Left ventricle myocardium inferior (tissue), 1 donor: ENCODE measurements around the gene CLK4. TPM values are rescaled to one million over a fixed set of nuclear protein-coding genes. Genes with fewer than 3 reads are reported as not detected.

Experiments used
- DNase-seq: peaks from one replicate; pipeline ENCODE4 v3.0.0-alpha.2; 2020
- H3K27ac ChIP-seq: fragments of 200-600 bp; replicated peaks from 2 replicates; pipeline ENCODE4 v1.8.0; 2021
- H3K27me3 ChIP-seq: fragments of 200-600 bp; 2 replicates; pipeline ENCODE4 v1.8.0; 2021; ENCODE audit warnings: low read depth
- H3K36me3 ChIP-seq: fragments of 200-600 bp; 2 replicates; pipeline ENCODE4 v1.8.0; 2021
- H3K4me1 ChIP-seq: fragments of 200-600 bp; 2 replicates; pipeline ENCODE4 v1.8.0; 2021
- H3K4me3 ChIP-seq: fragments of 200-600 bp; 2 replicates; pipeline ENCODE4 v1.8.0; 2021; ENCODE audit warnings: mild to moderate bottlenecking, moderate library complexity
- H3K9me3 ChIP-seq: fragments of 200-600 bp; replicated peaks from 2 replicates; pipeline ENCODE4 v1.8.0; 2021
- intact Hi-C: fragments of 100-400 bp; cut with micrococcal nuclease; formaldehyde crosslinking; loops from one replicate; pipeline ENCODE4 v1.11.0; 2022
- total RNA-seq: library from RNA; stranded (reverse); fragmentation: NEBNext Ultra II Directional; extraction: Animal tissue kit (Norgen Biotek cat#: 25700); gene quantifications from one replicate; pipeline ENCODE4 v1.2.1, GENCODE V29; 2021
- TF ChIP-seq, protein P1 (sequence below): fragments of 200-600 bp; IDR thresholded peaks from 2 replicates; pipeline ENCODE4 v1.8.0; 2021; ENCODE audit warnings: antibody characterized with exemption, mild to moderate bottlenecking, borderline replicate concordance
- donor health status: DM: no; HTN: yes; CAD: no; lungs with severe emphysema.

The CLK4 gene
- total RNA-seq, 1 donor from 2014 or later: 20.0 TPM

DNA sequence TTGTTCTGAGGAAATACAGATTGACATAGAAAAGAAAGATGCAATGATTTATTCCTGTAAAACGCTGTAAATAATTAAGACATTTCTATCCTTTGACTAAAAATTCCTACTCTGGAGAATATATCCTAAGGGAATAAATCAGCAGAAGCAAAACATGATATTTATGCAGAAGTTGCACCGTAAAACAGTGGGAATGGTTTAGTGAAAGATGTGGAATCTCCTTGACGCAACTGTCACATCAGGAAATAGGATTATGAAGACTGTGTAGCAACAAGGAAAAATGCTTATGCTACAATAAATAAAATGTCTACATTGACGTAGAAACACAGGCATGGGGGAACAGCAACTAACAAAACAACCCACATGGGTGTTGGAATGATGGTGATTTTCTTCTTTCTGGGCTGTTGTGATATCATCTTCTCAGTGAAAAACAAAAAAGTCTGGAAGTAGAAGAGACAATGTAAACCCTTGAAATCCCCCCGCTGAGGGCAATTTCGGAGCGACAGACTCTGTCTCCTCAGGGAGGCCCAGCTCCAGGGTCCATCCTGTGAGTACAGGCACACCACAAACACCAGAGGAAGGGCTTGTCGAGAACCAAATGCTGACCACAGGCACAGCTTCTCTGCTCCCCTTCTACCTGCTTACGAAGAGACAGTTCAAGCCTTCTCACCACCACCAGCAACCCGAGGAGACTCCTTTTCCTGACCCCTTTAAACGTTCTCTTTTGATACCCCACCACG, 61.9 kb downstream of the CLK4 start:
- H3K9me3 ChIP-seq: no peaks in the 10 kb centered on the region
- no peak overlapping the region for H3K27ac ChIP-seq
- H3K4me3 ChIP-seq: no peak overlapping the region
- TF ChIP-seq, protein P1, sequence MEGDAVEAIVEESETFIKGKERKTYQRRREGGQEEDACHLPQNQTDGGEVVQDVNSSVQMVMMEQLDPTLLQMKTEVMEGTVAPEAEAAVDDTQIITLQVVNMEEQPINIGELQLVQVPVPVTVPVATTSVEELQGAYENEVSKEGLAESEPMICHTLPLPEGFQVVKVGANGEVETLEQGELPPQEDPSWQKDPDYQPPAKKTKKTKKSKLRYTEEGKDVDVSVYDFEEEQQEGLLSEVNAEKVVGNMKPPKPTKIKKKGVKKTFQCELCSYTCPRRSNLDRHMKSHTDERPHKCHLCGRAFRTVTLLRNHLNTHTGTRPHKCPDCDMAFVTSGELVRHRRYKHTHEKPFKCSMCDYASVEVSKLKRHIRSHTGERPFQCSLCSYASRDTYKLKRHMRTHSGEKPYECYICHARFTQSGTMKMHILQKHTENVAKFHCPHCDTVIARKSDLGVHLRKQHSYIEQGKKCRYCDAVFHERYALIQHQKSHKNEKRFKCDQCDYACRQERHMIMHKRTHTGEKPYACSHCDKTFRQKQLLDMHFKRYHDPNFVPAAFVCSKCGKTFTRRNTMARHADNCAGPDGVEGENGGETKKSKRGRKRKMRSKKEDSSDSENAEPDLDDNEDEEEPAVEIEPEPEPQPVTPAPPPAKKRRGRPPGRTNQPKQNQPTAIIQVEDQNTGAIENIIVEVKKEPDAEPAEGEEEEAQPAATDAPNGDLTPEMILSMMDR: no peak
- H3K4me1 ChIP-seq: no peaks in the 10 kb centered on the region
- no peak for DNase-seq
- H3K27me3 ChIP-seq: peaks cover 5% of the 10 kb centered on the region
- no peaks in the 10 kb centered on the region for H3K36me3 ChIP-seq
- intact Hi-C loops: no loop called here

DNA sequence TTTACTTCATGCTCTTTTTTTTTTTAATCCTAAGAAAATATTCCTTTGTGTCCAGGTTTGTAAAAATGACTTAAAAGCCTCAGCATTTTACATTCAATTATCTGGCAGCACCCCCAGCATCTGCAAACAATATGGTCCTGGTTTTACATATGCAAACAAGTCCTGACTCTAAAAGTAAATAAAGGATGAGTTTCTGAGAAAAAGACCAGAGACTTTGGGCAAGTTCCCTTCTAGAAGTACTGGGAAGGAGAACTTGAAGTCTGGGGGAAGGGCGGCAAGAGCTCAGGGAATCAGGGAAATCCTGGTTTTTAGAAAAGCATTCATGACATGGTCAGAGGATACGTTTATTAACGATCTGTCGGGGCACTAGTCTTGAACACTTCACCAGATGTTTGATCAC, 62.5 kb downstream of the CLK4 start:
- no peaks in the 10 kb centered on the region for H3K4me1 ChIP-seq
- DNase-seq: no peak
- no peaks in the 10 kb centered on the region for H3K36me3 ChIP-seq
- no peaks in the 10 kb centered on the region for H3K9me3 ChIP-seq
- peaks cover 5% of the 10 kb centered on the region for H3K27me3 ChIP-seq
- TF ChIP-seq, protein P1: no peak
- intact Hi-C loops: no loop called here
- no peak overlapping the region for H3K27ac ChIP-seq
- H3K4me3 ChIP-seq: no peak overlapping the region

- Histone ChIP-seq H3K4me1 (no peaks in the 10 kb centered on the region), H3K27me3 (peaks cover 5% of the 10 kb centered on the region), H3K36me3 (no peaks in the 10 kb centered on the region), H3K4me3 (no peak overlapping the region), H3K9me3 (no peaks in the 10 kb centered on the region), H3K27ac (no peak overlapping the region)
- TF ChIP-seq, protein P1: no peak
- intact Hi-C loops: no loop called here
- no peak for DNase-seq
These were observed 63.2 kb downstream of the CLK4 start for GRCh38 chr5:178563621-178564020.

DNA sequence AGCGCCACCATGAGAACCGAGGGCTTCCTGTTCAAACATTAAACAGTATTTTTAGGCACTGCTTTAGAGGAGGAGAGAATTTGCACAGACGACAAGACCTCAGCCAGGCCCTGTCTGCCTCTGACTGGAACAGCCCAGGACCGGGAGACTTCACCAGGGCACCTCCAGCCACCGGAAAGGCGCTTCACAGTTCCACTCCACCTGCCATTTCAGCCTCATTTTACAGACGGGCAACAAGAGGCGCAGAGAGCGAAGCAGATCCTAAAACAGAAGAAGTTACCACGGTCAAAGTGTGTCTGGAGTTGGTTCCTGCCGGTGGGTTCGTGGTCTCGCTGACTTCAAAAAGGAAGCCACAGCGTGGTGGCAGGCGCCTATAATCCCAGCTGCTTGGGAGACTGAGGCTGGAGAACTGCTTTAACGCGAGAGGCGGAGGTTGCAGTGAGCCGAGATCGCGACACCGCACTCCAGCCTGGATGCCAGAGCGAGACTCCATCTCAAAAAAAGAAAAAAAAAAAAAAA, 65.0 kb downstream of the CLK4 start:
- Histone ChIP-seq H3K4me3 (no peak overlapping the region), H3K9me3 (no peaks in the 10 kb centered on the region), H3K27me3 (peaks cover 5% of the 10 kb centered on the region), H3K27ac (no peak overlapping the region), H3K4me1 (no peaks in the 10 kb centered on the region), H3K36me3 (no peaks in the 10 kb centered on the region)
- no peak for DNase-seq
- intact Hi-C loops: no loop called here
- TF ChIP-seq, protein P1: no peak

- peaks cover 5% of the 10 kb centered on the region for H3K27me3 ChIP-seq
- DNase-seq: no peak
- no peaks in the 10 kb centered on the region for H3K9me3 ChIP-seq
- intact Hi-C loops: no loop called here
- H3K36me3 ChIP-seq: no peaks in the 10 kb centered on the region
- H3K4me1 ChIP-seq: no peaks in the 10 kb centered on the region
- no peak overlapping the region for H3K27ac ChIP-seq
- no peak overlapping the region for H3K4me3 ChIP-seq
- TF ChIP-seq, protein P1: no peak
These were observed 65.9 kb downstream of the CLK4 start for GRCh38 chr5:178560911-178561310.
